ENCODE results near the gene VASN.
"Not testable (repeated sequence)": the region's sequence is repeated elsewhere in the genome, so short reads cannot be mapped to it uniquely, and the experiment has no call there.

The VASN gene

GRCh38 chr16:4371357-4372000, at the start of gene VASN:
Gene VASN (plus strand): TSS chr16:4371848. CDS start chr16:4380878, 9,030 bp downstream.
- peak in 48 of 51 donors; percentile 15 to 84 (median 64) for DNase-seq

- no peak for DNase-seq
These were observed 49.3 kb upstream of the VASN start for GRCh38 chr16:4322121-4323052.

- peak in 25 of 51 donors; percentile 6 to 74 (median 32) for DNase-seq
These were observed 48.4 kb upstream of the VASN start for GRCh38 chr16:4323071-4323844.

GRCh38 chr16:4323845-4324488, 47.7 kb upstream of the VASN start:
- peak in 3 of 51 donors; percentile 12 to 14 (median 13) for DNase-seq

GRCh38 chr16:4324492-4325252, 47.0 kb upstream of the VASN start:
- DNase-seq = no peak

- no peak for DNase-seq
These were observed 46.3 kb upstream of the VASN start for GRCh38 chr16:4325253-4325758.

GRCh38 chr16:4327386-4328045, 44.1 kb upstream of the VASN start:
- DNase-seq = peak in 5 of 51 donors; percentile 21 to 48 (median 41)

GRCh38 chr16:4328046-4328781, 43.4 kb upstream of the VASN start:
- DNase-seq = peak in 47 of 51 donors; percentile 7 to 87 (median 59)

- DNase-seq = no peak
These were observed 42.6 kb upstream of the VASN start for GRCh38 chr16:4328782-4329775.

GRCh38 chr16:4330277-4330874, 41.3 kb upstream of the VASN start:
- peak in 49 of 51 donors; percentile 3 to 88 (median 56) for DNase-seq

- no peak for DNase-seq
These were observed 39.6 kb upstream of the VASN start for GRCh38 chr16:4332083-4332482.

GRCh38 chr16:4332623-4333307, 38.9 kb upstream of the VASN start:
- no peak for DNase-seq

- no peak for DNase-seq
These were observed 38.4 kb upstream of the VASN start for GRCh38 chr16:4333308-4333638.

- not testable (repeated sequence) for DNase-seq
These were observed 37.9 kb upstream of the VASN start for GRCh38 chr16:4333714-4334113.

- DNase-seq = no peak
These were observed 36.7 kb upstream of the VASN start for GRCh38 chr16:4334724-4335495.

Measured in hypothalamus (tissue), 51 donors.